ENCODE data around the gene ATF6.

Gene ATF6

GRCh38 chr1:161781995-161782394, 15.9 kb downstream of the ATF6 start:
- TF ChIP-seq ELF4 (IDR thresholded peaks at IDR 0.05) (no peak), LEF1 (IDR thresholded peaks at IDR 0.05; ENCODE audit: borderline replicate concordance) (no peak), L3MBTL2 (conservative IDR thresholded peaks at IDR 0.05) (no peak), NFRKB (IDR thresholded peaks at IDR 0.05) (no peak), FOXM1 (IDR thresholded peaks at IDR 0.05; ENCODE audit: borderline replicate concordance) (no peak), HDGF (IDR thresholded peaks at IDR 0.05; ENCODE audit: borderline replicate concordance) (no peak), TARDBP (IDR thresholded peaks at IDR 0.05) (no peak), PKNOX1 (IDR thresholded peaks at IDR 0.05) (no peak), BHLHE40 (IDR thresholded peaks at IDR 0.05; ENCODE audit: borderline replicate concordance) (no peak), CTBP1 (IDR thresholded peaks at IDR 0.05; ENCODE audit: borderline replicate concordance) (no peak), SUZ12 (IDR thresholded peaks at IDR 0.05) (no peak), FOXA1 (IDR thresholded peaks at IDR 0.05) (no peak), SP1 (IDR thresholded peaks at IDR 0.05) (no peak), ARNT (IDR thresholded peaks at IDR 0.05) (no peak), FOXK2 (IDR thresholded peaks at IDR 0.05) (no peak), ZNF384 (IDR thresholded peaks at IDR 0.05) (no peak)
- CTCF ChIA-PET: interaction anchor here (1.0 kb wide), 1 partner anchor 11 kb away, joined by 3 read pairs; no protein-coding TSS in a partner anchor
- DNase-seq (ENCODE audit: extremely low spot score): no peak
- POLR2A ChIA-PET: no interaction called here

GRCh38 chr1:161782886-161783285, 16.8 kb downstream of the ATF6 start:
- CTCF ChIA-PET: interaction anchor here (1.0 kb wide), 1 partner anchor 10 kb away, joined by 3 read pairs; no protein-coding TSS in a partner anchor
- POLR2A ChIA-PET: no interaction called here
- no peak for DNase-seq (ENCODE audit: extremely low spot score)
- TF ChIP-seq NFRKB (IDR thresholded peaks at IDR 0.05) (no peak), FOXM1 (IDR thresholded peaks at IDR 0.05; ENCODE audit: borderline replicate concordance) (no peak), SUZ12 (IDR thresholded peaks at IDR 0.05) (no peak)

- CTCF ChIA-PET: no interaction called here
- DNase-seq (ENCODE audit: extremely low spot score): no peak
- POLR2A ChIA-PET: no interaction called here
- TF ChIP-seq BHLHE40 (IDR thresholded peaks at IDR 0.05; ENCODE audit: borderline replicate concordance) (no peak), L3MBTL2 (conservative IDR thresholded peaks at IDR 0.05) (no peak), ZNF384 (IDR thresholded peaks at IDR 0.05) (no peak), FOXM1 (IDR thresholded peaks at IDR 0.05; ENCODE audit: borderline replicate concordance) (no peak), SUZ12 (IDR thresholded peaks at IDR 0.05) (no peak)
Measured at GRCh38 chr1:161784968-161785367, 18.8 kb downstream of the ATF6 start.

- TF ChIP-seq L3MBTL2 (conservative IDR thresholded peaks at IDR 0.05): no peak
- no peak for TF ChIP-seq ARNT (IDR thresholded peaks at IDR 0.05)
- TF ChIP-seq SUZ12 (IDR thresholded peaks at IDR 0.05): no peak
- no peak for TF ChIP-seq SP1 (IDR thresholded peaks at IDR 0.05)
- no peak for TF ChIP-seq HDGF (IDR thresholded peaks at IDR 0.05; ENCODE audit: borderline replicate concordance)
- TF ChIP-seq FOXK2 (IDR thresholded peaks at IDR 0.05): no peak
- no peak for TF ChIP-seq FOXA1 (IDR thresholded peaks at IDR 0.05)
- TF ChIP-seq PKNOX1 (IDR thresholded peaks at IDR 0.05): no peak
- TF ChIP-seq ZNF384 (IDR thresholded peaks at IDR 0.05): no peak
- no peak for TF ChIP-seq ELF4 (IDR thresholded peaks at IDR 0.05)
- TF ChIP-seq NFRKB (IDR thresholded peaks at IDR 0.05): no peak
- no peak for TF ChIP-seq FOXM1 (IDR thresholded peaks at IDR 0.05; ENCODE audit: borderline replicate concordance)
- TF ChIP-seq BHLHE40 (IDR thresholded peaks at IDR 0.05; ENCODE audit: borderline replicate concordance): no peak
- CTCF ChIA-PET: no interaction called here
- POLR2A ChIA-PET: no interaction called here
- DNase-seq (ENCODE audit: extremely low spot score): peak; percentile 12
Measured at GRCh38 chr1:161787355-161787754, 21.2 kb downstream of the ATF6 start.

- POLR2A ChIA-PET: no interaction called here
- DNase-seq (ENCODE audit: extremely low spot score): no peak
- TF ChIP-seq FOXA1 (IDR thresholded peaks at IDR 0.05): no peak
- TF ChIP-seq SP1 (IDR thresholded peaks at IDR 0.05): no peak
- TF ChIP-seq LEF1 (IDR thresholded peaks at IDR 0.05; ENCODE audit: borderline replicate concordance): no peak
- no peak for TF ChIP-seq HDGF (IDR thresholded peaks at IDR 0.05; ENCODE audit: borderline replicate concordance)
- TF ChIP-seq NFRKB (IDR thresholded peaks at IDR 0.05): no peak
- no peak for TF ChIP-seq PKNOX1 (IDR thresholded peaks at IDR 0.05)
- no peak for TF ChIP-seq L3MBTL2 (conservative IDR thresholded peaks at IDR 0.05)
- no peak for TF ChIP-seq SUZ12 (IDR thresholded peaks at IDR 0.05)
- TF ChIP-seq ZNF384 (IDR thresholded peaks at IDR 0.05): no peak
- TF ChIP-seq ELF4 (IDR thresholded peaks at IDR 0.05): no peak
- TF ChIP-seq BHLHE40 (IDR thresholded peaks at IDR 0.05; ENCODE audit: borderline replicate concordance): no peak
- no peak for TF ChIP-seq FOXK2 (IDR thresholded peaks at IDR 0.05)
- TF ChIP-seq ARNT (IDR thresholded peaks at IDR 0.05): no peak
- no peak for TF ChIP-seq CTBP1 (IDR thresholded peaks at IDR 0.05; ENCODE audit: borderline replicate concordance)
- no peak for TF ChIP-seq TARDBP (IDR thresholded peaks at IDR 0.05)
- TF ChIP-seq FOXM1 (IDR thresholded peaks at IDR 0.05; ENCODE audit: borderline replicate concordance): no peak
- CTCF ChIA-PET: interaction anchor here (0.6 to 0.7 kb wide), 2 partner anchors 231 to 244 kb away, joined by 4 to 5 read pairs; no protein-coding TSS in a partner anchor
Measured at GRCh38 chr1:161790587-161791317, 24.6 kb downstream of the ATF6 start.

Data from HEK293T (cell line).